Endometrial microvascular endothelial cells (primary cell): ENCODE measurements around the gene PSMA6. TPM values are rescaled to one million over a fixed set of nuclear protein-coding genes. Genes with fewer than 3 reads are reported as not detected.
"Not testable (repeated sequence)": the region's sequence is repeated elsewhere in the genome, so short reads cannot be mapped to it uniquely, and the experiment has no call there.

Experiments used
- in situ Hi-C: cut with HindIII; loops from 2 replicates; pipeline ENCODE4 v1.10.0; 2017; ENCODE audit warnings: low sequenced_read_pairs, low pct_unique_long_range_greater_than_20kb; ENCODE audit errors: inconsistent ontology term
- total RNA-seq: library from RNA; depleted of rRNA; stranded (reverse); fragments of >200 nt; gene quantifications from one replicate; pipeline ENCODE4 v1.2.3, GENCODE V29; 2015; ENCODE audit errors: inconsistent ontology term

PSMA6 gene
- total RNA-seq, 1 donor from 2014 or later: 361 TPM

DNA sequence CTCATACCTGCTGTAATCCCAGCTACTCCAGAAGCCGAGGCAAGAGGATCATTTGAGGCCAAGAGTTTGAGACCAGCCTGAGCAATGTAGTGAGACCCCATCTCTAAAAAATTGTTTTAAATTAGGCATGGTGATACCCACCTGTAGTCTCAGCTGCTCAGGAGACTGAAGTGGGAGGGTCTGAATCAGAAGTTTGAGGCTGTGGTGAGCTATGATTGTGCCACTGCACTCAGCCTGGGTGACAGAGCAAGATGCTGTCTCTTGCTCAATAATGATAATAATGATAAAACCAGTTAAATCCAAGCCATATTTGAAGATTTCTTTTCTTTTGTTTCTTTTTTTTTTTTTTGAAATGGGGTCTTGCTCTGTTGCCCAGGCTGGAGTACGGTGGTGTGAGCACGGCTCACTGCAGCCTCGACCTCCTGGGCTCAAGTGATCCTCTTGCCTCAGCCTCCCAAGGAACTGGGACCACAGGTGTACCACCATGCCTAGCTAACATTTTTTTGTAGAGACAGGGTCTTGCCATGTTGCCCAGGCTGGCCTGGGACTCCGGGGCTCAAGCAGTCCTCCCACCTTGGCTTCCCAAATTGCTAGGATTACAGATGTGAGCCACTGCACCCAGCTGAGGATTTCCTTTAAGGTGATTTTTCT, 12.8 kb downstream of the PSMA6 start:
- in situ Hi-C loops: no loop called here

DNA sequence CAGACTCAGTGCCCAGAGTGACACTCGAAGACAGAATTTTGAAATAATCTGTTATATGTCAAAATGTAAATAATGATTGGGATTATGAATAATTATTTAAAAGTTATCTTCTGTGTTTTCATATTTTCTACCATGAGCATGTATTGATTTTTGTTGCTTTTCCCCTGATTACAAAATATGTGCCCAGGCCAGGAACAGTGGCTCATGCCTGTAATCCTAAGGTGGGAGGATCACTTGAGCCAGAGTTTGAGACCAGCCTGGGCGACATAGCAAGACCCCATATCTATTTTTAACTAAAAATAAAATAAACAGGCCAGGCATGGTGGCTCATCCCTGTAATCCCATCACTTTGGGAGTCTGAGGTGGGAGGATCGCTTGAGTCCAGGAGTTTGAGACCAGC, 13.5 kb downstream of the PSMA6 start:
- in situ Hi-C loops: no loop called here

DNA sequence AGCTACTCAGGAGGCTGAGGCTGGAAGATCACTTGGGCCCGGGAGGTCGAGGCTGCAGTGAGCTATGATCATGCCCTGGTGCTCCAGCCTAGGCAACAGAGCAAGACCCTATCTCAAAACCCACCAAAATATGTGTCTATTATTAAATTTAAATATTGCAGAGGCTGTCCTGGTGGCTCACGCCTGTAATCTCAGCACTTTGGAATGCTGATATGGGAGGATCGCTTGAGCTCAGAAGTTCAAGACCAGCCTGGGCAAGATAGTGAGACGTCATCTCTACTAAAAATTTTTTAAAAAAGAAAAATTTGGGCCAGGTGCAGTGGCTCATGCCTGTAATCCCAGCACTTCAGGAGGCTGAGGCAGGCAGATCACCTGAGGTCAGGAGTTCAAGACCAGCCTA, 13.9 kb downstream of the PSMA6 start:
- in situ Hi-C loops: no loop called here

DNA sequence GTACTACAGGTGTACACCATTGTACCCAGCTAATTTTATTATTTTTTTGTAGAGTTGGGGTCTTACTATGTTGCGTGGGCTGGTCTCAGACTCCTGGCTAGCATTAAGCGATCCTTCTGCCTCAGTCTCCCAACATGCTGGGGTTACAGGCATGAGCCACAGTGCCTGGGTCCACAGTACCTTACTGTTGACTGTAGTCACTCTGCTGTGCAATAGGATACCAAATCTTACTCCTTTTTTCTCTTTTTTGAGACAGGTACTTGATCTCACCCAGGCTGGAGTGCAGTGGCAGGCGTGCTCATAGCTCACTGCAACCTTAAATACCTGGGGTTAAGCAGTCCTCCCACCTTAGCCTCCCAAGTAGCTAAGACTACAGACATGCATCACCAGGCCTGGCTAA, 25.6 kb downstream of the PSMA6 start:
- in situ Hi-C loops: no loop called here

DNA sequence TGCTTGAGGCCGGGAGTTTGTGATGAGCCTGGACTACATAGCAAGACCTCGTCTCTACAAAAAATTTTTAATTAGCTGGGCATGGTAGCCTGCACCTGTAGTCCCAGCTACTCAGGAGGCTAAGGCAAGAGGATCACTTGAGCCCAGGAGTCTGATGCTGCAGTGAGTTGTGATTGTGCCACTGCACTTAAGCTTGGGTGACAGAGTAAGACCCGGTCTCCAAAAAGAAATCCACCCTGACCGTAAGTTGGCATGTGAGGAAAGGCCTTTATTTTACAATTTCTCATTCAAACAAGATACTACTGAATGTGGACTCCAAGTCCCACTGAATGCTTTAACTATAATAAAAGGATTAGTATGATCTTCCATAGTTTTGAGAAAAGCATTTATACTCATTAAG, 27.3 kb downstream of the PSMA6 start:
- in situ Hi-C loops: no loop called here

DNA sequence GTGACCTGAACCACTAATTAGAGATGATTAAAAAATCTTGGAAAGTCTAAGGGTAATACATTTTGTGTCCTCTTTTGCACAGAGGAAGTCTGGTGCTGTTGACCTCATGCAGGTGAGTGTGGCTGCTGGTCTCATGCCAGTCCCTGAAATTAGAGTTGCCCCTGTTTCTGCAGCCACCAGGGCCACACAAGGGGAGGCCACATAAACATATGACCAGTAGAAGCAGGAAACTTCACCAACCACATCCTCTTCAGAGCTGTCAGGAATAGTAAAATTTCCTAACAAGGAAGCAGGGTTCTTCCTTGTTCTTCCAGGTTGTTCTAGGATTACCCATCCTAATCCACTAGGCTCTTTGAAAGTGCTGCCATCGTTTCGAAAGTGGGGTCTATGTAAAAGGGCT, 28.3 kb downstream of the PSMA6 start:
- in situ Hi-C loops: no loop called here

DNA sequence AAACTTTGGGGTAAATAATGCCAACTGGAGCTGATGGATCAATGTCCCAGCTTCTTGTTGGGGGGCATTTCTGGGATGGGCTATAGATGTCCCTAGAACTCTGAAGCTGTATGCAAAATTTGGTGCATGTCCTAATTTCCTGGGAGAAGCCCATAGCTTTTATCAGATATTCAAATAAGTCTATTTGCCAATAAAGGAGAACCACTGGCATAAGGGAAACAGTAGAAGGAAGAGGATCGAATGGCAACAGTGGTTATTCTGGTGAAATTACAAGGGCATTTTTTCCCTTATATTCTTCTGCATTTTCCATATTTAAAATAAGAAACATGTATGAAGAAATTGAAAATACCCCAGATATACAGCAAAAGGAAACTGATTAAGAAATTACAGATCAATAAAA, 34.2 kb downstream of the PSMA6 start:
- in situ Hi-C loops: no loop called here

DNA sequence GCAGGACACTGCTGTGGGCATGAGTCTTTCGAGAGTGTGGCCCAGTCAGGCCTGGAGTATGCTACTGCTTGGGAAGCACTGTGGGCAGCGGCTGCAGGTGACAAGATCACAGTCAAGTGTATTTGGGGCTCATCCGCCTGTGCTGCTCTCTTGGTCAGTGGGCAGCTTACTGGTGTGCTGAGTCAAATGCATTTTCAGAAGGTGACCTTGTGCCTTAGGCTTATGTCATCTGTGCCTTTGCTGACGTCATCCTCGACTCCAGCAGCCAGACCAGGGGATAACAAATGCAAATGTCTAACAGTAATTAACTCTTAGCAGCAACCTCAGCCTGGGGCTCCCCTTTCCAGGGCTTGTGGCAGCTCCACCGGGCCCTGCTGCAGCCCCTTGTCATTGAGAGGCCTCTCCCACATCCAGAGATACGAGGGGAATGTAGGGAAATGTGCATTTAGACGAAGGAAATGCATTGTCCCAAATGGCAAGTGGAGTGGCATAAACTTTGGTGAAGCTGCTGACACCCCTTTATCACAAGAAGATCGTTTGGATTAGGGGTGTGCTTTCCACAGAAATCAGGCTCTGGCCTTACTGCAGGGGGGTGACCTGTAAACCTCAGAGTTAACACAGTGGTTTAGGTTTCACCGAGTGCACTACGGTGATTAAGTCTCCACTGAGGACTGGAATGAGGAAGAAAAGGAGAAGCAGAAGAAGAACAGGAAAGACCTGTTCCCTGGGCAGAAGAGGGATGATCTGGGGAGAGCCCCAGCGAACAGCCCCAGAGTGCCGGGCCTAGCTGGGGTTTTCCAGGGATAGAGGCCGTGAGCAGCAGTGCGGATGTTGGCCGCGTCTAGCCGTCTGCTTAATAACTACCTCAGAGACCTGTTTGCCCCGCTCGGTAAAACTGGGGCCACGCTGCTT, 39.7 kb downstream of the PSMA6 start:
- in situ Hi-C loops: no loop called here

DNA sequence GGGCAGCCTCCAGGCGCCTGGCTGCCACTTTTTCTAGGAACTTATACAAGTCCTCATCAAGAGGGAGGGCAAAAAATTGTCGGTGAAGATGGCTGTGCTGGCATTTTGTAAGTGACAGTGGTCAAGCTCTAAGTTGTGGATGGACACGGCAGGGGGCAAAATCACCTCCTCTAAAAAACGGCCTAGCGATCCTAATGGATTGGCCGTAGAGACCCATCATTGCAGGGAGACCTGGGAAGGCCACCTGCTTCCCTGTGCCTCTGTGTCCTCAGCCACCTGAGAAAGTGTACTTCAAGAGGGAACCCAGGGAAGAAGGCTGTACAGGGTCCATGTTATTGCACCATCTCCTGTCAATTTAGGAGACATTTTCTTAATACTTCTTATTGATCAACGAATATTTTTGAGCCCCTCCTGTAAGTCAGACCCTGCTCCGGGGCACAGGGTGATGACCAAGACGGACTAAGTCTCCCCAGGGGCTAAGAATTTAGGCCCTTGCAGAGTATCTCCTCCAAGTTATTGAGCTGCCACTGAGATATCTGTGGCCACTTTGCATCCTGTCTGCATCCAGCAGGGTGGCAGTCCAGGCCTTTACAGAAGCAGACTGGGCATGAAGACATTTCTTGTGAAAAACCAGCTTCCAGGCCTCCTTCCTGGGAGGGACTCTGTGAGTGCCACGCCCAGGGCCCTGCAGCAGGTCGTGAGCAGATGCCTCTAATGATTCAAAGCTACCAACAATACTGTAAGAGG, 40.5 kb downstream of the PSMA6 start:
- in situ Hi-C loops: no loop called here

DNA sequence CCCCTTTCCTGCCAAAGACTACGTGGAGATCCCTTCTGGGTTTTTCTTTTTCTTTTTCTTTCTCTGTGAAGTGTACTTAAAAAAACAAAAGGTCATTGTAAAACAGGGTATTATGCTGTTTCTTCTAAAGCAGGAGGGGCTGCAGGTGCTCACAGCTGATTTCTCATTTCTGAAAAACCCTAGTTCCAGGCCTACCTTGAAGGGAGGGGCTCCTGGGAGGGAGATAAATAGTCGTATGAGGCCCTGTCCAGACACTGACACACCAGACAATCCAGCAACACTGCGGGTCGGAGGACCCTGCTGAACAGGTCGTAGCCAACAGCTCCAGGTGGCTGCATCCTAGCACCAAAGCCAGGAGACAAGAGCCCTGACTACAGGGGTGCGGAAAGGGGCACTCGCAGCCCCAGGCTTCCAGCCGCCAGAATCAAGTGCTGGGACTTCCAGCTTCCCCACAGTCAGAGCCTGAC, 41.1 kb downstream of the PSMA6 start:
- in situ Hi-C loops: no loop called here

DNA sequence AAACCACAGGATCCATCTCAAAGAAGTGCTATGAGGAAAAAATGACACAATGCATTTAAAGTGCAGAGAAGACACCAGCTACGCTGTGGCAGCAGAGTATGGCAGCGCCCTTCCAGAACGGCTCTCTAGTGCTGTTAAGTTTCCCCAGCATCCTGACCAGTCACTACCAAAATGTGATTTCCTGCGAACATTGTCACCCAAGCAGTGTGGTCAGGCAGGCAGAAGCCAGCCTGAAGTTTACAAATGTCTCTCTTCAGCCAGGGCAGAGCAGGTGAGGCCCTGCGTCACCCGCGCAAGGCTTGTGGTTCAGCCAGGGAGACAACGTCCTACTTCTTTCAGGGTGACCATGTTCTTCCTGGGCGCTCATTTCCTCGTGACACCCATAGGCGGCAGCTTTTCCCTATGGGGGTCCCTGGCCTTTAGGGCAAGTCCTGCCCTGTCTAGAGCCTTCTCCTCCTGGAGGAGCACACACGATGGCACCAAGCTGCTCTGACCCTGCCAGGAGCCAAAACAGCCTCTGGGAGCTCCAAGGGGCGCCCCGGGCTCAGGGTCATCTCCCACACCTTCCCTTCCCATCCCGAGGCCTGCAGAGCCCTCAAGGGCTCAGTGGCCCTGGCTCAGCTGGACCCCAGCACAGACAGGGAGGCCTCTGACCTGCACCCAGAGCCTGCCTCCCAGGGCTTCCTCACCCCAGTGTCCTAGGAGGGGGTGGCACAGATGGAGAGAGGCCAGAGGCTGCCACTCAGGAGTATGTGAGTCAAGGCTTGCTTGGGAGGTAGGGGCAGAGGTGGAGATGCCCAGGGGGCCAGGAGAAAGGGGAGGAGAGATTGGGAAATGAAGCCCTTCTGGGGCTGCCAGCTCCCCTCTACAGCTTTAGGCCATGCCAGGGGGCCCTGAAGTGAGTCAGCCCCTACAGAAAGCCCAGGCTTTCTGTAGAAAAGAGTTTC, 41.9 kb downstream of the PSMA6 start:
- in situ Hi-C loops: no loop called here

DNA sequence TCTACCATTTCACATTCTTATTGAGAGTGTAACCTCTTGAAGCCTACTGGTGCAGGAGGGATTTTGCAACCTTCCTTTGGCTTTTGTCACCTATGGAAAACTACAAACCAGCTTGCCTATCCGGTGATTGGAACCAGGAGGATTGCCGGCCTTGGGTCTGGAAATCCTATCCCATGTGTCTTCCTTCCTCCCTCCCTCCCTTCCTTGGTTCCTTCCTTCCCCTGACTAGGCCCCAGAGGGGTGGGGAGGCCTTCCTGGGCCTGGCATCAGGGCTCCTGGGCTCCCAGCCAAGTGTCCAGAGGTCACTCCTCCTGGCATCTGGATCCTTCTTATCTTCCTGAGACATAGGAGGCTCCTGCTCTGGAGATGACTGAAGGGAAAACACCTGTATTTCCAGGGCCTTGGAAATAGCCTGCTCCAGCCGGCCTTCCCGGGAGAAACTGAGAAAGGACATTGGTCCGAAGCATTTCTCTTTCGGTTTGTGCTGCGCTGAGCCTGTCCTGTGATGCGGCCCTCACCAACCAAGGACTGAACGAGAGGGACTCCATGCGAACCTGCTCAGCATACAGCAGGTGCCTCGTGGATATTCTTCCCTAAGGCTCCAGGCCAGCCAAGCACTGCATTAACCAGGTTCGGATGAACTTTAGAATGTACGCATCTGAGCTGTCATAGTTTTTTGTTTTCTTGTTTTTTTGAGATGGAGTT, 43.4 kb downstream of the PSMA6 start:
- in situ Hi-C loops: no loop called here

DNA sequence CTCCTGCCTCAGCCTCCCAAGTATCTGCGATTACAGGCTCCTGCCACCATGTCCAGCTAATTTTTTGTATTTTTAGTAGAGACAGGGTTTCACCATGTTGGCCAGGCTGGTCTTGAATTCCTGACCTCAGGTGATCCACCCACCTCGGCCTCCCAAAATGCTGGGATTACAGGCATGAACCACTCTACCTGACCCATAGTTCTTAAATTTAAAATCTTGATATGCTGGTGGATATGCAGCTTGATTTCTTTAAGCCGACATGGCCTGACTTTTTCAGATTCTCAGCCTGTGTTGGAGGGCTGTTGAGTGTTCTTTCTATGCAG, 44.0 kb downstream of the PSMA6 start:
- in situ Hi-C loops: not testable (repeated sequence)

DNA sequence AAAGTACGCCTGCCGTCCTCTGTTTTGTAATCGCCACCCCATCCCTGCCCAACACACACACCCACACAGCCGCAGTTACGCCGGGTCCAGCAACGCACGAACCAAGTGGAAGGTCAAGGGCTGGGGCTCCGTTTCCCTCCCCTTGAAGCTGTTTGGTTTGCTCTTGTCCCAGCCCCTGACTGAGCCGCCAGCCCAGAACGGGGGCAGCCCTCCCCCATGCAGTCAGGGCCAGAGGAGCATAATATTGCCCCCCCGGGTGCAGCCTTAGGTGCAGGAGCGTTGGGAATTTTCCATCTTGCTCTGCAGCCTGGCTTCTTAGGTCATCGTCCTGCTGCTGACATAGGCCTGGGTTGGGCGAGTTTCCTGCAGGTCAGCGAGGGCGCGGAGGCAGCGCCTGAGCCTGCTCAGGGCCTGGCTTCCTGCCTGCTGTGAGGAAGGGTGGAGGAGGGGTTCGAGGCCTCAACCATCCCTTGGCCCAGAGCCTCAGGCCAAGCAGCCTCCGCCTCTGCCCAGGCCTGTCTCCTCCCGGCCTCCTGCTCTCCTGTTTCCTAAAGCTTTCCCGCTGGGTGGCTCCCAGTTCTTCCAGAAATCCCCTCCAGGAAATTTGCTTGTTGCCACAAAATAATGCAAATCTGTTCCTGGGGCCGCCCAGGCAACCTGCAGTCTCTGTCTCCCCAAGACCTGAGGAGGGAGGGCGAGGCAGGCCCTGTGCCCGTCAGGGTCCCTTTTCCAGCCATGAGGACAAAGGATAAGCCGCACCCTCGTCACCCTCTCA, 44.5 kb downstream of the PSMA6 start:
- in situ Hi-C loops: no loop called here

DNA sequence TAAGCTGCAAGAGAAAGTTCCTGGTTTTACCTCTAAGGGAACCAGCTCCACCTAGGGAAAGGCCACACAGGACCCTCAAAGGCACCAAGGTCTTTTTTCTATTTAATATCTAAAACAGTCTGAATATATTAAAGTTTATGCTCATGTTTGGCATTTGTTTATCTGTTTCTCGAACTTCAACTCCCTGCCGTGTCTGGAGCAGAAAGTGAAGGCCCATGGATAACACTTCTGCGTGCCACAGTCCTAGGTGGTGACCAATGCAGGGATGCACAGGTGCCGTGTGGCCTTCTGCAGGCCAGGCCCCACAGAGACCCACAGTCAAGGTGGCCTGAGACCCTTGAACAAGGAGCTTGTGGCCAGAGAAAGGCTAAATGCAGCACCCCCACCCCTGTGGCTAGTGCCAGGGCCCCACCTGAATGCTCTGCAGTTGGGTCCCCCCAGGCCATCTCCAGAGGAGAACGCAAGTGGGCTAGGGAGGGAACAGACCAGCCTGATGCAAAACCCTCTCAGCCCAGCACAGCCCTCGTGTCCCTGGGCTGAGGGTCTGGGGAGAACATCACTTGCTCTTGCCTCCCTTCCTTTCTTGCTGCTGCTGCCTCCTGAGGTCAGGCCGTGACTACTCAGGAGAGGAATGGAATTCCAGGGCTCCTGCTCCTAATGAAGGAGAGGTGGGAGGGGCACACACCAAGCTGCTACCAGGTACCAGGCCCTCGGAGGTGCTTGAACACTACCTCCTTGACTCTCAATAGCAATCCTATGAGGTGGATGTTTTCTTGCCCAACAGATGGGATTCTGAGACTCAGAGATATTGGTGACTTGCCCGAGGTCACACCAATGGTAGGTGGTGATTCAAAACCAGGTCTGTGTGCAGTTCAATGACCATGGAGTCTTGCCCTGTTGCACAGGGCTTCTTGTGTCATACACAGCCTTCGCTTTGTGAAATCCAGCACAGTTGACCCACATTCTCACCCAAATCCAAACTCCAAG, 45.4 kb downstream of the PSMA6 start:
- in situ Hi-C loops: no loop called here

DNA sequence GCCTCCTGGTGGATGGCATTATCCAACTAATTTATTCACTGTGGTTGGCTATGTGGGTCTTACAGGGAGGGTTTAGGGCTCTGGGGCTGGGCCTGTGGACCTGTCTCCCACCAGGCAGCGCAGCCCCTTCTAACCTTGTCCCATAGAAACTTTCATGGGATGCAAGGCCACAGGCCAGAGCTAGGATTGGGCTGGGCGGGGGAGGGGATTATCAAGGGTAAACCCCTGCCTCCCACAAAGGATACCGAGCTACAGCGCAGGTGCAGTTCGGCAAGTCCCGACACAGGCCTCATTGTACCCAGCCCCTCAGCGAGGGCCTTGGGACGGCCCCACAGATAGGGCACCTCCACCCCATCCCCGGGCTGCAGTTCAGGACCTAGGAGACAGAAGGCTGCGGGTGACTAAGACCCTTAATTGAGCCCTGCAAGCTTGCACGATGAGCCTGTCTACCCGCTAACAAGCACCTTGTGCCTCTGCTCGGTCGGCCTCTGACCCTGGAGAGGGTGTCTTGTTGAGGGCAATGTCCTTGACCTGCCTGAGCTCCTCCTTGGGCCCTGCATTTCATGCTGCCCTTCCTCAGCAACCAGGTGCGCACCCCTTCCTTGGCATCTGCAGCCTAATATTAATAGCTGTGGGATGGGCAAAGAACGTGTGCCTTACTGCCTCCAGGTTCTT, 46.7 kb downstream of the PSMA6 start:
- in situ Hi-C loops: no loop called here
